ENCODE results near the gene EFHC2. TPM values are rescaled to one million over a fixed set of nuclear protein-coding genes. Genes with fewer than 3 reads are reported as not detected.

Gene EFHC2
- total RNA-seq, 1 experiment from 2014 or later: 1.1 TPM

DNA sequence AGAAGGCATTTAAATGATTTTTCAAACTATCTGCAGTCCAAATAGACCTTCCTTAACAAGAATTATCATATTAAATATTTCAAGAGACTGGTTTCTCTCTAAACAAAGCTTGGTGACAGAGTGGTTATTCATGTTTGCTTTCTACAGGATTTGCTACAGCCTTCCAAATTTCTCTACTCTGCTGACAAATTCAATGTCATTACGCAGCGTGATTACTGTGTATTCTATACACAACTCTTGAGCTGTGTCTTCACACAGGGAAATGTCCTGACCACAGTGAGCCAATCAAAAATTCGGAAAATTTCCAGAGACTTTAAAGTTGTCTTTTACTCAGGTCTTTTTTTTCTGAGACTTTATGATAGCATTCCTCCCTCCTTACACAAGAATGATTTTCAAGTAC lies 75.6 kb downstream of the EFHC2 start:
- H3K4me2 ChIP-seq (ENCODE audit: insufficient read depth, insufficient read length, low read length): no peak overlapping the region
- no peak overlapping the region for H3K56ac ChIP-seq (ENCODE audit: insufficient read length, low read depth, low read length)
- no peak overlapping the region for H3K23ac ChIP-seq (ENCODE audit: insufficient read length, low read depth, low read length)
- no peak overlapping the region for H3K27ac Mint-ChIP-seq
- no peak overlapping the region for H2BK15ac ChIP-seq (ENCODE audit: low read depth, low read length)
- peaks cover 11 to 19% of the 10 kb centered on the region in 2 experiments for H3K4me1 Mint-ChIP-seq
- DNase-seq: no peak
- H3K36me3 Mint-ChIP-seq (ENCODE audit: insufficient read depth in 1 of 3, low read depth in 3 of 3): peaks cover 0 to 3% (median 0%) of the 10 kb centered on the region in 3 experiments; a peak in 3 of 7 replicates
- H3K23me2 ChIP-seq (ENCODE audit: insufficient read length, low read depth, low read length, poor library complexity, severe bottlenecking): no peaks in the 10 kb centered on the region
- H3K4ac ChIP-seq (ENCODE audit: low read depth, low read length): no peak overlapping the region
- H3K9ac ChIP-seq (ENCODE audit: extremely low read depth, insufficient read length, low read length): no peak overlapping the region
- no peak overlapping the region for H2AK5ac ChIP-seq (ENCODE audit: insufficient read length, low read length)
- no peak overlapping the region for H3K27ac ChIP-seq (ENCODE audit: insufficient read length, low read depth, low read length)
- no peak overlapping the region for H2BK120ac ChIP-seq (ENCODE audit: low read depth, low read length, poor library complexity, severe bottlenecking)
- H4K5ac ChIP-seq (ENCODE audit: insufficient read length, low read depth, low read length): no peak overlapping the region
- no peak overlapping the region for H3T11ph ChIP-seq (ENCODE audit: low read length)
- no peak overlapping the region for H4K8ac ChIP-seq (replicated peaks; ENCODE audit: insufficient read length, low read depth, low read length)
- H3K27me3 ChIP-seq (ENCODE audit: insufficient read depth, low read length): no peaks in the 10 kb centered on the region
- peaks cover 58 to 69% of the 10 kb centered on the region in 2 experiments for H3K9me3 Mint-ChIP-seq
- 0 out of 2 replicates have a peak, but pooled peaks cover 1% of the 10 kb centered on the region for H3K79me2 ChIP-seq (ENCODE audit: insufficient read depth, low read length)
- no peaks in the 10 kb centered on the region; the same call in 1 of the 2 replicates for H3K27me3 Mint-ChIP-seq (ENCODE audit: low read depth)
- no peak overlapping the region for H2BK12ac ChIP-seq (ENCODE audit: insufficient read length, low read depth, low read length)
- no peak overlapping the region for H2BK20ac ChIP-seq (ENCODE audit: low read depth, low read length, poor library complexity, severe bottlenecking)
- no peak overlapping the region for H3K4me3 Mint-ChIP-seq
- H3K9me3 ChIP-seq (ENCODE audit: control insufficient read depth, low read depth, low read length): peaks cover 32% of the 10 kb centered on the region
- no peak overlapping the region for H3K14ac ChIP-seq (ENCODE audit: insufficient read depth, low read length)
- no peaks in the 10 kb centered on the region for H3K79me1 ChIP-seq (ENCODE audit: insufficient read depth, low read depth, low read length, poor library complexity, severe bottlenecking)
- no peaks in the 10 kb centered on the region; the same call in 1 of the 2 replicates for H3K4me1 ChIP-seq (ENCODE audit: insufficient read depth, low read length)
- no CpG with 5 or more reads among the region's 3 CpGs for WGBS (ENCODE audit: extremely low coverage, insufficient read length, low lambda C conversion rate)
- no peaks in the 10 kb centered on the region for H4K20me1 ChIP-seq (ENCODE audit: control insufficient read depth, insufficient read depth, insufficient read length)
- H4K91ac ChIP-seq (ENCODE audit: insufficient read length, low read depth, low read length): no peak overlapping the region
- H2BK5ac ChIP-seq (ENCODE audit: insufficient read length, low read length): no peak overlapping the region
- no peak overlapping the region for H3K18ac ChIP-seq (ENCODE audit: insufficient read length, low read depth, low read length)
- H2AFZ ChIP-seq (ENCODE audit: low read length): no peak overlapping the region
- TF ChIP-seq, protein P1, sequence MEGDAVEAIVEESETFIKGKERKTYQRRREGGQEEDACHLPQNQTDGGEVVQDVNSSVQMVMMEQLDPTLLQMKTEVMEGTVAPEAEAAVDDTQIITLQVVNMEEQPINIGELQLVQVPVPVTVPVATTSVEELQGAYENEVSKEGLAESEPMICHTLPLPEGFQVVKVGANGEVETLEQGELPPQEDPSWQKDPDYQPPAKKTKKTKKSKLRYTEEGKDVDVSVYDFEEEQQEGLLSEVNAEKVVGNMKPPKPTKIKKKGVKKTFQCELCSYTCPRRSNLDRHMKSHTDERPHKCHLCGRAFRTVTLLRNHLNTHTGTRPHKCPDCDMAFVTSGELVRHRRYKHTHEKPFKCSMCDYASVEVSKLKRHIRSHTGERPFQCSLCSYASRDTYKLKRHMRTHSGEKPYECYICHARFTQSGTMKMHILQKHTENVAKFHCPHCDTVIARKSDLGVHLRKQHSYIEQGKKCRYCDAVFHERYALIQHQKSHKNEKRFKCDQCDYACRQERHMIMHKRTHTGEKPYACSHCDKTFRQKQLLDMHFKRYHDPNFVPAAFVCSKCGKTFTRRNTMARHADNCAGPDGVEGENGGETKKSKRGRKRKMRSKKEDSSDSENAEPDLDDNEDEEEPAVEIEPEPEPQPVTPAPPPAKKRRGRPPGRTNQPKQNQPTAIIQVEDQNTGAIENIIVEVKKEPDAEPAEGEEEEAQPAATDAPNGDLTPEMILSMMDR (conservative IDR thresholded peaks at IDR 0.05): no peak
